ENCODE results near the gene GSK3A.

Gene GSK3A

GRCh38 chr19:42207767-42208271 lies 34.6 kb downstream of the GSK3A start:
- no peaks in the 10 kb centered on the region for H3K27me3 ChIP-seq (ENCODE audit: control insufficient read depth in 1 of 2, insufficient read depth in 2 of 2, low read length in 2 of 2)
- no peak overlapping the region for H3K9ac ChIP-seq (ENCODE audit: low read depth in 1 of 2, low read length in 2 of 2)
- no peak overlapping the region for H3K27ac ChIP-seq (ENCODE audit: low read depth, low read length)
- H3K4me1 ChIP-seq (ENCODE audit: control insufficient read depth in 1 of 2, insufficient read depth in 2 of 2, low read length in 2 of 2), result peaks cover 5 to 14% of the 10 kb centered on the region in 2 donors
- no peaks in the 10 kb centered on the region for H3K9me3 ChIP-seq (ENCODE audit: control insufficient read depth in 1 of 2, low read length in 2 of 2)
- H3K36me3 ChIP-seq (ENCODE audit: control insufficient read depth in 1 of 2, insufficient read depth in 2 of 2, low read length in 2 of 2), result peaks cover 47 to 72% of the 10 kb centered on the region in 2 donors
- no peak overlapping the region for H3K4me3 ChIP-seq (ENCODE audit: low read depth in 1 of 2, low read length in 2 of 2)

GRCh38 chr19:42206871-42207755 lies 35.3 kb downstream of the GSK3A start:
- no peaks in the 10 kb centered on the region for H3K27me3 ChIP-seq (ENCODE audit: control insufficient read depth in 1 of 2, insufficient read depth in 2 of 2, low read length in 2 of 2)
- H3K4me3 ChIP-seq (ENCODE audit: low read depth in 1 of 2, low read length in 2 of 2), result no peak overlapping the region
- no peak overlapping the region for H3K27ac ChIP-seq (ENCODE audit: low read depth, low read length)
- peaks cover 12 to 20% of the 10 kb centered on the region in 2 donors for H3K4me1 ChIP-seq (ENCODE audit: control insufficient read depth in 1 of 2, insufficient read depth in 2 of 2, low read length in 2 of 2)
- H3K36me3 ChIP-seq (ENCODE audit: control insufficient read depth in 1 of 2, insufficient read depth in 2 of 2, low read length in 2 of 2), result peaks cover 46 to 76% of the 10 kb centered on the region in 2 donors
- H3K9ac ChIP-seq (ENCODE audit: low read depth in 1 of 2, low read length in 2 of 2), result no peak overlapping the region
- no peaks in the 10 kb centered on the region for H3K9me3 ChIP-seq (ENCODE audit: control insufficient read depth in 1 of 2, low read length in 2 of 2)

DNA sequence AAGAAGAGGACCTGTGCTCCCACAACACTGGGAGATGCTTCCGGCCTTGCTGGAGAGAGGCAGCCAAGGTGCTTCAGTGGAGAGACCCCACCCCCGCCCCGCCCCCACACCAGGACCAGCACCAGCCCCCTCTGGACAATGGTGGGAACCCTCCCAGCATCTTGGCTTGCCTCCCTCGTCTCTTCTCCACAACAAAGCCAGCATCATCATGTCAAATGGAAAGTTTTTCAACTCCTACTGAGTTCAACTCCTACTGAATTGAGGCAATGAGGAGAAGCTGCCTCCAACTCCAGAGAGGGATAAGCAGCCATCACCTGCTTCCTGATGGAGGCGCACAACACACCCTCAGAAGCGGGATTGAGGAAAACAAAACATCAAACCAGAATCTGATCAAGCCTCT lies 37.7 kb downstream of the GSK3A start:
- Histone ChIP-seq H3K9ac (ENCODE audit: low read depth in 1 of 2, low read length in 2 of 2) (no peak overlapping the region), H3K4me3 (ENCODE audit: low read depth in 1 of 2, low read length in 2 of 2) (no peak overlapping the region), H3K9me3 (ENCODE audit: control insufficient read depth in 1 of 2, low read length in 2 of 2) (no peaks in the 10 kb centered on the region), H3K27me3 (ENCODE audit: control insufficient read depth in 1 of 2, insufficient read depth in 2 of 2, low read length in 2 of 2) (no peaks in the 10 kb centered on the region), H3K4me1 (ENCODE audit: control insufficient read depth in 1 of 2, insufficient read depth in 2 of 2, low read length in 2 of 2) (peaks cover 34 to 35% of the 10 kb centered on the region in 2 donors), H3K27ac (ENCODE audit: low read depth, low read length) (no peak overlapping the region), H3K36me3 (ENCODE audit: control insufficient read depth in 1 of 2, insufficient read depth in 2 of 2, low read length in 2 of 2) (peaks cover 50 to 91% of the 10 kb centered on the region in 2 donors)

DNA sequence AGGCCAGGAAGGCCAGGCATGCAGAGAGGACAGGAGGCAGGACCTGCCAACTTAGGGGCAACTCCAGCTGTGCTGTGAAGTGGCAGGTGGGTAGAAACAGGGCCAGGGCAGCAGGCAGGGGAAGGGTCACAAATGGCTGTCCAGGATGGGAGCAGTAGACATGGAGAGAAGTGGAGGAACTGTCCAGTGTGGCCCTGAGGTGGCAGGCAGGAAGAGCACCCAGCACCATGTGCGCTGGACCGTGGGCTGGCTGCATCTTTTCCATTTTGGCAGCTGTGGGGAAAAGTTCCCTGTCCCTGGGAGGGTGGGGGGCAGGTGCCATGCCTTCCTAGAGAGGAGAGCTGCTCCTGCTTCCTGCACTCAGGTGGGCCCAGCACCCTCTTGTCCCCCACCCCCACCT lies 38.7 kb downstream of the GSK3A start:
- Histone ChIP-seq H3K4me1 (ENCODE audit: control insufficient read depth in 1 of 2, insufficient read depth in 2 of 2, low read length in 2 of 2) (peaks cover 36 to 44% of the 10 kb centered on the region in 2 donors), H3K27me3 (ENCODE audit: control insufficient read depth in 1 of 2, insufficient read depth in 2 of 2, low read length in 2 of 2) (no peaks in the 10 kb centered on the region), H3K36me3 (ENCODE audit: control insufficient read depth in 1 of 2, insufficient read depth in 2 of 2, low read length in 2 of 2) (peaks cover 42 to 91% of the 10 kb centered on the region in 2 donors), H3K9ac (ENCODE audit: low read depth in 1 of 2, low read length in 2 of 2) (no peak overlapping the region), H3K27ac (ENCODE audit: low read depth, low read length) (no peak overlapping the region), H3K4me3 (ENCODE audit: low read depth in 1 of 2, low read length in 2 of 2) (no peak overlapping the region), H3K9me3 (ENCODE audit: control insufficient read depth in 1 of 2, low read length in 2 of 2) (no peaks in the 10 kb centered on the region)

- Histone ChIP-seq H3K4me1 (ENCODE audit: control insufficient read depth in 1 of 2, insufficient read depth in 2 of 2, low read length in 2 of 2) (peaks cover 34 to 53% of the 10 kb centered on the region in 2 donors), H3K9ac (ENCODE audit: low read depth in 1 of 2, low read length in 2 of 2) (no peak overlapping the region), H3K36me3 (ENCODE audit: control insufficient read depth in 1 of 2, insufficient read depth in 2 of 2, low read length in 2 of 2) (peaks cover 30 to 85% of the 10 kb centered on the region in 2 donors), H3K27me3 (ENCODE audit: control insufficient read depth in 1 of 2, insufficient read depth in 2 of 2, low read length in 2 of 2) (no peaks in the 10 kb centered on the region), H3K9me3 (ENCODE audit: control insufficient read depth in 1 of 2, low read length in 2 of 2) (no peaks in the 10 kb centered on the region), H3K27ac (ENCODE audit: low read depth, low read length) (peak overlapping the region; percentile 1), H3K4me3 (ENCODE audit: low read depth in 1 of 2, low read length in 2 of 2) (no peak overlapping the region)
Measured at GRCh38 chr19:42202290-42202880, 40.0 kb downstream of the GSK3A start.

GRCh38 chr19:42201489-42202289 lies 40.7 kb downstream of the GSK3A start:
- no peak overlapping the region for H3K9ac ChIP-seq (ENCODE audit: low read depth in 1 of 2, low read length in 2 of 2)
- H3K27me3 ChIP-seq (ENCODE audit: control insufficient read depth in 1 of 2, insufficient read depth in 2 of 2, low read length in 2 of 2), result no peaks in the 10 kb centered on the region
- H3K4me3 ChIP-seq (ENCODE audit: low read depth in 1 of 2, low read length in 2 of 2), result no peak overlapping the region
- H3K9me3 ChIP-seq (ENCODE audit: control insufficient read depth in 1 of 2, low read length in 2 of 2), result no peaks in the 10 kb centered on the region
- H3K4me1 ChIP-seq (ENCODE audit: control insufficient read depth in 1 of 2, insufficient read depth in 2 of 2, low read length in 2 of 2), result peaks cover 34 to 60% of the 10 kb centered on the region in 2 donors
- H3K27ac ChIP-seq (ENCODE audit: low read depth, low read length), result peak overlapping the region; percentile 24
- peaks cover 28 to 78% of the 10 kb centered on the region in 2 donors for H3K36me3 ChIP-seq (ENCODE audit: control insufficient read depth in 1 of 2, insufficient read depth in 2 of 2, low read length in 2 of 2)

- Histone ChIP-seq H3K4me1 (ENCODE audit: control insufficient read depth in 1 of 2, insufficient read depth in 2 of 2, low read length in 2 of 2) (peaks cover 34 to 62% of the 10 kb centered on the region in 2 donors), H3K36me3 (ENCODE audit: control insufficient read depth in 1 of 2, insufficient read depth in 2 of 2, low read length in 2 of 2) (peaks cover 23 to 66% of the 10 kb centered on the region in 2 donors), H3K27me3 (ENCODE audit: control insufficient read depth in 1 of 2, insufficient read depth in 2 of 2, low read length in 2 of 2) (no peaks in the 10 kb centered on the region), H3K27ac (ENCODE audit: low read depth, low read length) (no peak overlapping the region), H3K9me3 (ENCODE audit: control insufficient read depth in 1 of 2, low read length in 2 of 2) (no peaks in the 10 kb centered on the region), H3K9ac (ENCODE audit: low read depth in 1 of 2, low read length in 2 of 2) (no peak overlapping the region), H3K4me3 (ENCODE audit: low read depth in 1 of 2, low read length in 2 of 2) (no peak overlapping the region)
Measured at GRCh38 chr19:42200116-42200715, 42.2 kb downstream of the GSK3A start.

GRCh38 chr19:42199440-42200115 lies 42.8 kb downstream of the GSK3A start:
- no peak overlapping the region for H3K9ac ChIP-seq (ENCODE audit: low read depth in 1 of 2, low read length in 2 of 2)
- H3K27ac ChIP-seq (ENCODE audit: low read depth, low read length), result peak overlapping the region; percentile 30
- H3K9me3 ChIP-seq (ENCODE audit: control insufficient read depth in 1 of 2, low read length in 2 of 2), result no peaks in the 10 kb centered on the region
- H3K27me3 ChIP-seq (ENCODE audit: control insufficient read depth in 1 of 2, insufficient read depth in 2 of 2, low read length in 2 of 2), result no peaks in the 10 kb centered on the region
- peaks cover 34 to 62% of the 10 kb centered on the region in 2 donors for H3K4me1 ChIP-seq (ENCODE audit: control insufficient read depth in 1 of 2, insufficient read depth in 2 of 2, low read length in 2 of 2)
- H3K36me3 ChIP-seq (ENCODE audit: control insufficient read depth in 1 of 2, insufficient read depth in 2 of 2, low read length in 2 of 2), result peaks cover 18 to 61% of the 10 kb centered on the region in 2 donors
- peak overlapping the region in 1 of 2 donors; percentile 40 for H3K4me3 ChIP-seq (ENCODE audit: low read depth in 1 of 2, low read length in 2 of 2)
